ENCODE measurements around the gene ANO1.

DNA sequence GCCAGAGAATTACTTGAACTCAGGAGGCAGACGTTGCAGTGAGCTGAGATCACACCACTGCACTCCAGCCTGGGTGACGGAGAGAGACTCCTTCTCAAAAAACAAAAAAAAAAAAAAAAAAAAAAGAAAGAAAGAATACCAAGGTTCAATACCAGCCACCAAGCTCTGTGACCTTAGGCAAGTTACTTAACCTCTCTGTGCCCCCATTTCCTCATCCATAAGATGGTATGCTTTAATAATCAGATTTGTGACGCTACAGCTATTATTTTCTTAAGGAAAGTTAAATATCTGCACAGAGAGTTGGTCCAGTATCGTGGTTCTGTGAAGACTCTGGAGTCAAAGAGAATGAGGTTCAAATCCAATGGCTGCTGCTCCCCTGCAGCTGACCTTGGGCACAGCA, 67.7 kb downstream of the ANO1 start:
- TF ChIP-seq ZNF274 (IDR thresholded peaks at IDR 0.05; ENCODE audit: borderline replicate concordance, extremely low read depth, low read length) (no peak), CBX5 (IDR thresholded peaks at IDR 0.05; ENCODE audit: low read depth, low read length) (no peak), EZH2 (IDR thresholded peaks at IDR 0.05; ENCODE audit: low read depth, low read length, severe bottlenecking) (no peak), POLR2A (IDR thresholded peaks at IDR 0.05; ENCODE audit: control extremely low read depth in 1 of 2, low read depth in 2 of 2, low read length in 2 of 2) (no peak), CBX8 (IDR thresholded peaks at IDR 0.05; ENCODE audit: borderline replicate concordance, low read depth, low read length) (no peak), NANOG (IDR thresholded peaks at IDR 0.05; ENCODE audit: insufficient read depth, low read depth, low read length, poor library complexity, severe bottlenecking) (no peak)
- TF ChIP-seq, protein P1, sequence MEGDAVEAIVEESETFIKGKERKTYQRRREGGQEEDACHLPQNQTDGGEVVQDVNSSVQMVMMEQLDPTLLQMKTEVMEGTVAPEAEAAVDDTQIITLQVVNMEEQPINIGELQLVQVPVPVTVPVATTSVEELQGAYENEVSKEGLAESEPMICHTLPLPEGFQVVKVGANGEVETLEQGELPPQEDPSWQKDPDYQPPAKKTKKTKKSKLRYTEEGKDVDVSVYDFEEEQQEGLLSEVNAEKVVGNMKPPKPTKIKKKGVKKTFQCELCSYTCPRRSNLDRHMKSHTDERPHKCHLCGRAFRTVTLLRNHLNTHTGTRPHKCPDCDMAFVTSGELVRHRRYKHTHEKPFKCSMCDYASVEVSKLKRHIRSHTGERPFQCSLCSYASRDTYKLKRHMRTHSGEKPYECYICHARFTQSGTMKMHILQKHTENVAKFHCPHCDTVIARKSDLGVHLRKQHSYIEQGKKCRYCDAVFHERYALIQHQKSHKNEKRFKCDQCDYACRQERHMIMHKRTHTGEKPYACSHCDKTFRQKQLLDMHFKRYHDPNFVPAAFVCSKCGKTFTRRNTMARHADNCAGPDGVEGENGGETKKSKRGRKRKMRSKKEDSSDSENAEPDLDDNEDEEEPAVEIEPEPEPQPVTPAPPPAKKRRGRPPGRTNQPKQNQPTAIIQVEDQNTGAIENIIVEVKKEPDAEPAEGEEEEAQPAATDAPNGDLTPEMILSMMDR (IDR thresholded peaks at IDR 0.05; ENCODE audit: control extremely low read depth in 1 of 3, insufficient read depth in 1 of 3, low read depth in 1 of 3, low read length in 3 of 3), result no peak
